K562 (cell line): ENCODE data around the gene TRMT2A. TPM values are rescaled to one million over a fixed set of nuclear protein-coding genes. Genes with fewer than 3 reads are reported as not detected.

Source experiments
- CHD2 ChIP-seq: IDR thresholded peaks from 2 replicates; pipeline ENCODE4 v1.6.1; 2011; ENCODE audit warnings: low read depth, low read length
- E2F3 ChIP-seq: fragments of 250-450 bp; sonication (Bioruptor Pico); IDR thresholded peaks from 2 replicates; pipeline ENCODE4 v1.4.0; 2020; ENCODE audit warnings: mild to moderate bottlenecking
- FOSL1 ChIP-seq: fragments of 200-800 bp; sonication (Bioruptor generic); conservative IDR thresholded peaks from 2 replicates; pipeline ENCODE4 v1.6.1; 2016; ENCODE audit warnings: missing genetic modification characterization, missing compliant biosample characterization
- GABPB2 ChIP-seq: fragments of 250-450 bp; sonication (Bioruptor Pico); conservative IDR thresholded peaks from 2 replicates; pipeline ENCODE4 v1.5.1; 2021; ENCODE audit warnings: mild to moderate bottlenecking
- HNRNPLL ChIP-seq: fragments of 200-400 bp; formaldehyde crosslinking; IDR thresholded peaks from 2 replicates; pipeline ENCODE4 v1.6.1; 2017; ENCODE audit warnings: low read length, low read depth, mild to moderate bottlenecking; ENCODE audit not compliant: poor library complexity, severe bottlenecking
- IRF2 ChIP-seq: sonication (generic); formaldehyde crosslinking; IDR thresholded peaks from 2 replicates; pipeline ENCODE4 v1.8.1; 2022; ENCODE audit warnings: mild to moderate bottlenecking, missing genetic modification reagents
- RB1 ChIP-seq: fragments of 450-650 bp; IDR thresholded peaks from 2 replicates; pipeline ENCODE4 v1.6.1; 2017; ENCODE audit warnings: low read depth, mild to moderate bottlenecking
- STAG1 ChIP-seq: sonication (generic); formaldehyde crosslinking; IDR thresholded peaks from 2 replicates; pipeline ENCODE4 v1.5.0; 2020; ENCODE audit warnings: missing genetic modification reagents, borderline replicate concordance
- TCF7 ChIP-seq: sonication (generic); IDR thresholded peaks from 2 replicates; pipeline ENCODE4 v1.6.1; 2016; ENCODE audit warnings: antibody characterized with exemption, borderline replicate concordance
- U2AF2 ChIP-seq: fragments of 200-400 bp; formaldehyde crosslinking; optimal IDR thresholded peaks from 2 replicates; pipeline ENCODE3; 2017; ENCODE audit warnings: low read depth, mild to moderate bottlenecking, low read length
- VEZF1 ChIP-seq: fragments of 200-800 bp; sonication (Bioruptor generic); IDR thresholded peaks from 2 replicates; pipeline ENCODE4 v1.6.1; 2017; ENCODE audit warnings: missing genetic modification characterization, missing compliant biosample characterization
- ZBTB34 ChIP-seq: fragments of 250-450 bp; sonication (Bioruptor Pico); IDR thresholded peaks from 2 replicates; pipeline ENCODE4 v1.8.0; 2021; ENCODE audit warnings: mild to moderate bottlenecking, moderate library complexity
- ZNF507 ChIP-seq: conservative IDR thresholded peaks from 2 replicates; pipeline ENCODE4 v1.6.1; 2017; ENCODE audit warnings: missing genetic modification characterization, missing compliant biosample characterization
- ZNF77 ChIP-seq: fragments of 250-450 bp; sonication (Bioruptor Pico); IDR thresholded peaks from 2 replicates; pipeline ENCODE4 v1.5.0; 2020
- polyA plus RNA-seq, 8 experiments: library from polyadenylated mRNA; depleted of rRNA in 4 of 8; stranded (reverse) in 5 of 8; unstranded in 3 of 8; fragments of >200 nt; fragmentation: Nextera tagmentation in 2 of 8; fragmentation: Illumina TruSeq in 1 of 8; extraction: Ambion mirVana in 2 of 8; extraction: Trizol in 1 of 8; gene quantifications; 2 replicates each; pipeline versions ENCODE4 v1.2.1 to v1.2.3, GENCODE V29; 2011 to 2014; ENCODE audit warnings: inconsistent platforms in 1 of 8, missing spikeins in 1 of 8
- total RNA-seq, 7 experiments: library from RNA; depleted of rRNA in 6 of 7; stranded (reverse); fragments of >200 nt in 6 of 7; fragmentation: Illumina TruSeq in 2 of 7; extraction: Trizol in 2 of 7; gene quantifications; 2 replicates each; pipeline versions ENCODE4 v1.2.1 to v1.2.3, GENCODE V29; 2011 to 2021; ENCODE audit warnings: low replicate concordance in 1 of 7
- TF ChIP-seq, protein P1 (sequence below), 3 experiments: fragments of 200-800 bp in 1 of 3; fragments of 250-450 bp in 1 of 3; fragments of 450-650 bp in 1 of 3; sonication (Bioruptor Pico) in 1 of 3; sonication (Bioruptor generic) in 1 of 3; formaldehyde crosslinking in 1 of 3; IDR thresholded peaks; 2 replicates each; pipeline versions ENCODE4 v1.6.1 to v1.8.0; 2016 to 2022; ENCODE audit warnings: mild to moderate bottlenecking in 2 of 3, missing genetic modification characterization in 2 of 3, missing compliant biosample characterization in 1 of 3, moderate library complexity in 1 of 3
- TF ChIP-seq, protein P2 (sequence below): fragments of 250-450 bp; sonication (Bioruptor Pico); IDR thresholded peaks from 2 replicates; pipeline ENCODE4 v1.4.0; 2020; ENCODE audit warnings: borderline replicate concordance

TRMT2A gene
- total and polyA plus RNA-seq, 9 of the 15 experiments (the other 6 are each of a cell fraction or from before 2014, with no cell fraction given) = 1.6 to 265 (median 140) TPM

DNA sequence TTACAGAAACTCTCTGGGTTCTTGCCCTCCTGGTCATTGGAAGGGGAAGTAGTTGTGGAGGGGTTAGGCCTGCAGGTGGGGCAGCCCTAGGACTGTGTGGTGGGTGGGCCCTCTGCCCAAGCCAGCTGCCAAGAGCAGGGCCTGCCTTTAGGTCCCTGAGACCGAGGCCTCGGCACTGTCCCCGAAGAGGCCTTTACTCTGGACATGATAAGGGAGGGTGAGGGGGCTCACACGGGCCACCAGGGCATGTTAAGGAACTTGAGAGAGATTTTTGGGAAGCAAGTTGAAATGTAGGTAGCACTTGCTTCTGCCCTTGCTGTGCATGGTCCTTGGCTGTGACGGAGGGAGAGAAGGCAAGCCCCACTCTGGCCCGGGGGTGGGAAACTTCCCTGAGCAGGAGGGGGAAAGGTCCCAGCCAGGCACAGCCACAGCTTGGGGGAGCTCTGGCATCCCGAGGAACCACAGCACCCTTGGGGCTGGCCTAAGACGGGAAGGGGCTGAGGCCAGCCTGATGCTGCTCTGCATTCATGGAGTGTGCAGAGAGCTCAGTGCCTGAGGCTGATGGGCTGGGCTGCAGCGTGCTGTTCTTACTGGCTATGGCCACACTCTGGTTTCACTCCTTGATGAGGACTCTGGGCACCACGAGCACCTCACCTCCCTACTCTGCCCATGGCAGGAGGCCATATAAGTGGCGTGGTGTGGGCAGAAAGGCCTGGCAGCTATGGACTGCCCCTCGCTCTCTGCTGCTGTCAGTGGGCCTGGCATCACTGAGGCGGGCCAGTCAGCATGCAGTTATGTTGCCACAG lies 8.9 kb downstream of the TRMT2A start (continued):
- TF ChIP-seq VEZF1 (CRISPR knock-in tag) = no peak
- TF ChIP-seq CHD2 = peak; percentile 11; the same call in 1 of the 2 replicates
- no peak for TF ChIP-seq ZBTB34 (CRISPR knock-in tag)
- TF ChIP-seq ZNF507 (tag) = no peak
- TF ChIP-seq TCF7 = no peak
- TF ChIP-seq, protein P1, sequence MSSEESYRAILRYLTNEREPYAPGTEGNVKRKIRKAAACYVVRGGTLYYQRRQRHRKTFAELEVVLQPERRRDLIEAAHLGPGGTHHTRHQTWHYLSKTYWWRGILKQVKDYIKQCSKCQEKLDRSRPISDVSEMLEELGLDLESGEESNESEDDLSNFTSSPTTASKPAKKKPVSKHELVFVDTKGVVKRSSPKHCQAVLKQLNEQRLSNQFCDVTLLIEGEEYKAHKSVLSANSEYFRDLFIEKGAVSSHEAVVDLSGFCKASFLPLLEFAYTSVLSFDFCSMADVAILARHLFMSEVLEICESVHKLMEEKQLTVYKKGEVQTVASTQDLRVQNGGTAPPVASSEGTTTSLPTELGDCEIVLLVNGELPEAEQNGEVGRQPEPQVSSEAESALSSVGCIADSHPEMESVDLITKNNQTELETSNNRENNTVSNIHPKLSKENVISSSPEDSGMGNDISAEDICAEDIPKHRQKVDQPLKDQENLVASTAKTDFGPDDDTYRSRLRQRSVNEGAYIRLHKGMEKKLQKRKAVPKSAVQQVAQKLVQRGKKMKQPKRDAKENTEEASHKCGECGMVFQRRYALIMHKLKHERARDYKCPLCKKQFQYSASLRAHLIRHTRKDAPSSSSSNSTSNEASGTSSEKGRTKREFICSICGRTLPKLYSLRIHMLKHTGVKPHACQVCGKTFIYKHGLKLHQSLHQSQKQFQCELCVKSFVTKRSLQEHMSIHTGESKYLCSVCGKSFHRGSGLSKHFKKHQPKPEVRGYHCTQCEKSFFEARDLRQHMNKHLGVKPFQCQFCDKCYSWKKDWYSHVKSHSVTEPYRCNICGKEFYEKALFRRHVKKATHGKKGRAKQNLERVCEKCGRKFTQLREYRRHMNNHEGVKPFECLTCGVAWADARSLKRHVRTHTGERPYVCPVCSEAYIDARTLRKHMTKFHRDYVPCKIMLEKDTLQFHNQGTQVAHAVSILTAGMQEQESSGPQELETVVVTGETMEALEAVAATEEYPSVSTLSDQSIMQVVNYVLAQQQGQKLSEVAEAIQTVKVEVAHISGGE (CRISPR knock-in tag; IDR thresholded peaks at IDR 0.05) = 0 out of 6 replicates have a peak, but pooled peaks of 1 of the 3 experiments have one; percentile 16
- no peak for TF ChIP-seq RB1
- no peak for TF ChIP-seq ZNF77
- TF ChIP-seq HNRNPLL = no peak
- no peak for TF ChIP-seq GABPB2
- no peak for TF ChIP-seq STAG1 (CRISPR knock-in tag)
- TF ChIP-seq FOSL1 (tag) = no peak
- TF ChIP-seq, protein P2, sequence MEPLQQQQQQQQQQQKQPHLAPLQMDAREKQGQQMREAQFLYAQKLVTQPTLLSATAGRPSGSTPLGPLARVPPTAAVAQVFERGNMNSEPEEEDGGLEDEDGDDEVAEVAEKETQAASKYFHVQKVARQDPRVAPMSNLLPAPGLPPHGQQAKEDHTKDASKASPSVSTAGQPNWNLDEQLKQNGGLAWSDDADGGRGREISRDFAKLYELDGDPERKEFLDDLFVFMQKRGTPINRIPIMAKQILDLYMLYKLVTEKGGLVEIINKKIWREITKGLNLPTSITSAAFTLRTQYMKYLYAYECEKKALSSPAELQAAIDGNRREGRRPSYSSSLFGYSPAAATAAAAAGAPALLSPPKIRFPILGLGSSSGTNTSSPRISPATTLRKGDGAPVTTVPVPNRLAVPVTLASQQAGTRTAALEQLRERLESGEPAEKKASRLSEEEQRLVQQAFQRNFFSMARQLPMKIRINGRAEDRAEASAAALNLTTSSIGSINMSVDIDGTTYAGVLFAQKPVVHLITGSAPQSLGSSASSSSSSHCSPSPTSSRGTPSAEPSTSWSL (CRISPR knock-in tag) = 0 out of 2 replicates have a peak, but pooled peaks have one; percentile 75
- TF ChIP-seq IRF2 = no peak
- TF ChIP-seq E2F3 (CRISPR knock-in tag) = no peak
- no peak for TF ChIP-seq U2AF2
